ENCODE results near the gene KRT14.
"Not testable (repeated sequence)": the region's sequence is repeated elsewhere in the genome, so short reads cannot be mapped to it uniquely, and the experiment has no call there.

- not testable (repeated sequence) for TF ChIP-seq MXI1 (IDR thresholded peaks at IDR 0.05; ENCODE audit: borderline replicate concordance, low read depth, low read length); CTCF (conservative IDR thresholded peaks at IDR 0.05; ENCODE audit: low read depth, low read length); USF2 (IDR thresholded peaks at IDR 0.05; ENCODE audit: low read depth, low read length); RFX5 (IDR thresholded peaks at IDR 0.05; ENCODE audit: low read depth, low read length); BHLHE40 (IDR thresholded peaks at IDR 0.05; ENCODE audit: low read depth, low read length); POLR2A (IDR thresholded peaks at IDR 0.05; ENCODE audit: low read depth, low read length); RAD21 (IDR thresholded peaks at IDR 0.05; ENCODE audit: low read length); ELK1 (IDR thresholded peaks at IDR 0.05; ENCODE audit: borderline replicate concordance, low read depth, low read length); CEBPB (IDR thresholded peaks at IDR 0.05; ENCODE audit: low read depth, low read length); FOS (IDR thresholded peaks at IDR 0.05; ENCODE audit: low read depth, low read length)
These were observed 10.0 kb downstream of the KRT14 start for GRCh38 chr17:41576740-41577139.

All from IMR-90 (cell line).